AG04450 (cell line): Measurements from ENCODE around the gene SAGE1. TPM values are rescaled to one million over a fixed set of nuclear protein-coding genes. Genes with fewer than 3 reads are reported as not detected.
"Not testable (repeated sequence)": the region's sequence is repeated elsewhere in the genome, so short reads cannot be mapped to it uniquely, and the experiment has no call there.

ENCODE experiments used
- CTCF ChIA-PET: fragments of 300-600, 350-600 bp; formaldehyde crosslinking; extraction: SDS; loops from one replicate; lab custom pipeline; 2022; ENCODE audit warnings: antibody characterized with exemption, inconsistent platforms; lab: Charles Lee
- POLR2A ChIA-PET: fragments of 350-600 bp; formaldehyde crosslinking; extraction: SDS; loops from one replicate; lab custom pipeline; 2021; ENCODE audit warnings: antibody characterized with exemption, inconsistent platforms; lab: Yijun Ruan, JAX
- DNase-seq: peaks from one replicate; pipeline ENCODE4 v3.0.0-alpha.2; 2011; ENCODE audit warnings: low read depth, low spot score
- H3K27ac ChIP-seq: one replicate; pipeline ENCODE4 v1.5.1; 2012; ENCODE audit warnings: low read depth, low read length, control low read depth
- H3K27me3 ChIP-seq: one replicate; pipeline ENCODE4 v1.6.0; 2012; ENCODE audit warnings: low read length; ENCODE audit not compliant: control insufficient read depth, insufficient read depth
- H3K4me3 ChIP-seq: 2 replicates; pipeline ENCODE4 v1.5.1; 2011; ENCODE audit warnings: mild to moderate bottlenecking, low read depth, low read length, control low read depth
- H3K9me3 ChIP-seq: 2 replicates; pipeline ENCODE4 v1.5.1; 2012; ENCODE audit warnings: low read length; ENCODE audit not compliant: control insufficient read depth, insufficient read depth
- polyA plus RNA-seq: library from polyadenylated mRNA; depleted of rRNA; stranded (reverse); fragments of >200 nt; gene quantifications from 2 replicates; pipeline ENCODE4 v1.2.3, GENCODE V29; 2011
- TF ChIP-seq, protein P1 (sequence below): IDR thresholded peaks from 2 replicates; pipeline ENCODE4 v1.5.1; 2011; ENCODE audit warnings: low read depth, low read length, control low read depth, inconsistent platforms

Gene SAGE1
- polyA plus RNA-seq, 1 experiment: not detected

GRCh38 chrX:135892781-135893180 is 735 bp upstream of the SAGE1 start:
- Histone ChIP-seq H3K27ac (no peak overlapping the region), H3K4me3 (no peak overlapping the region), H3K27me3 (no peaks in the 10 kb centered on the region), H3K9me3 (peaks cover 3% of the 10 kb centered on the region; the same call in 1 of the 2 replicates)
- ChIA-PET POLR2A (no interaction called here), CTCF (no interaction called here)
- TF ChIP-seq, protein P1, sequence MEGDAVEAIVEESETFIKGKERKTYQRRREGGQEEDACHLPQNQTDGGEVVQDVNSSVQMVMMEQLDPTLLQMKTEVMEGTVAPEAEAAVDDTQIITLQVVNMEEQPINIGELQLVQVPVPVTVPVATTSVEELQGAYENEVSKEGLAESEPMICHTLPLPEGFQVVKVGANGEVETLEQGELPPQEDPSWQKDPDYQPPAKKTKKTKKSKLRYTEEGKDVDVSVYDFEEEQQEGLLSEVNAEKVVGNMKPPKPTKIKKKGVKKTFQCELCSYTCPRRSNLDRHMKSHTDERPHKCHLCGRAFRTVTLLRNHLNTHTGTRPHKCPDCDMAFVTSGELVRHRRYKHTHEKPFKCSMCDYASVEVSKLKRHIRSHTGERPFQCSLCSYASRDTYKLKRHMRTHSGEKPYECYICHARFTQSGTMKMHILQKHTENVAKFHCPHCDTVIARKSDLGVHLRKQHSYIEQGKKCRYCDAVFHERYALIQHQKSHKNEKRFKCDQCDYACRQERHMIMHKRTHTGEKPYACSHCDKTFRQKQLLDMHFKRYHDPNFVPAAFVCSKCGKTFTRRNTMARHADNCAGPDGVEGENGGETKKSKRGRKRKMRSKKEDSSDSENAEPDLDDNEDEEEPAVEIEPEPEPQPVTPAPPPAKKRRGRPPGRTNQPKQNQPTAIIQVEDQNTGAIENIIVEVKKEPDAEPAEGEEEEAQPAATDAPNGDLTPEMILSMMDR: no peak
- DNase-seq: no peak

DNA sequence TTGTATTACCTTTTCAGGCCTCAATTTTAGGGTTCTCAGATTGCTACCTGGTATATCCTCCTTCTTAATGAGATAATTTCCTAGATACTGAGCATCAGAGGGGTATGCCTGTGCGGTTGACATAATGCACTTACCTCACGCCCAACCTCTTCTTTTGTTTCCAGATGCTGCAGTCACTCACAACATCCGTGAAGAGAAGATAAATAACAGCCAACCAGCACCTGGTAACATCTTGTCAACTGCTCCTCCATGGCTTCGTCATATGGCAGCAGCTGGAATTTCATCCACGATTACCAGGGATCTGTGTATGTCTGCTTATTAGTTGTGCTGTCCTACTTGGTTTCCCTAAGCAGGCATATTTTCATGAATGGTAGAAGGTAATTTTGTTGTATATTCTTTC is 16.7 kb downstream of the SAGE1 start:
- TF ChIP-seq, protein P1: no peak
- POLR2A ChIA-PET: no interaction called here
- no peaks in the 10 kb centered on the region for H3K27me3 ChIP-seq
- H3K27ac ChIP-seq: no peak overlapping the region
- no peaks in the 10 kb centered on the region for H3K9me3 ChIP-seq
- no peak overlapping the region for H3K4me3 ChIP-seq
- DNase-seq: no peak
- CTCF ChIA-PET: no interaction called here

GRCh38 chrX:135914404-135914803 is 20.9 kb downstream of the SAGE1 start:
- ChIA-PET POLR2A (no interaction called here), CTCF (no interaction called here)
- no peaks in the 10 kb centered on the region for H3K27me3 ChIP-seq
- no peak overlapping the region for H3K4me3 ChIP-seq
- no peaks in the 10 kb centered on the region for H3K9me3 ChIP-seq
- TF ChIP-seq, protein P1: no peak
- no peak for DNase-seq
- H3K27ac ChIP-seq: no peak overlapping the region

DNA sequence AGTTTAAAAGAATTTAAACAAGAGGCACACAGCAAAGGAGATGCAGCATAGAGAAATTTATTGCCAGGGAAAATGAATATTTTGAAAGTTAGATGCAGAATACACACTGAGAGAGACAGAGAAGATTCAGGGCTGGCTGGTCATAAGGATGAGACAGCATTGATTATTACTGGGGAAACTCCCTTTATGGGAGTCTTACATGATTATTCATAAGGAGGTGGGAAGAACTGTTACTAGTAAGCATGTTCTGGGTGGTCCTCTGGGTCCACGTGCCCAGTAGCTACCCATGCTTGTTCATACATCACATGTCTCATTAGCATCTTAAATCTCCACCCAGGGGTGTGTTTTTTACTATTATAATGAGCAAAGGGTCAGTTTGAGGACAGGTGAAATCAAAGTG is 27.0 kb downstream of the SAGE1 start:
- H3K27ac ChIP-seq, POLR2A ChIA-PET, H3K4me3 ChIP-seq, CTCF ChIA-PET, H3K9me3 ChIP-seq, DNase-seq, H3K27me3 ChIP-seq: not testable (repeated sequence)

DNA sequence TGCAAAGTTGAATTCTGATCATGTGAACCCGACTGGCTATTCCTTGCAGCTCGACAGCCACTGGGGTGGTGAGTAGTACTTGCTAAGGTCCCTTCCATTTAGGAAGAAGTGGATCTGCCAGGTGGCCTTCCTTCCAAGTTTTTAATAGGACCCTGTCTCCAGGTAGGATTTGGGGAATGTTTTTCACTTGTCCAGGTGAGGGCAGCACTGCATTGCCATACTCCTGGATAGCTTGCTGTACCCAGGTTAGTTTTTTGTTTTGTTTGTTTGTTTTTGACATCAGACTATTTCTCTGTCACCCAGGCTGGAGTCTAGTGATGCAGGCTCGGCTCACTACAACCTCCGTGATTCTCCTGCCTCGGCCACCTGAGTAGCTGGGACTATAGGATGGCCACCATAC is 29.8 kb downstream of the SAGE1 start:
- no peak overlapping the region for H3K27ac ChIP-seq
- ChIA-PET POLR2A (no interaction called here), CTCF (no interaction called here)
- H3K9me3 ChIP-seq: no peaks in the 10 kb centered on the region
- H3K27me3 ChIP-seq: no peaks in the 10 kb centered on the region
- no peak for DNase-seq
- TF ChIP-seq, protein P1: 0 out of 2 replicates have a peak, but pooled peaks have one; percentile 15
- H3K4me3 ChIP-seq: no peak overlapping the region

DNA sequence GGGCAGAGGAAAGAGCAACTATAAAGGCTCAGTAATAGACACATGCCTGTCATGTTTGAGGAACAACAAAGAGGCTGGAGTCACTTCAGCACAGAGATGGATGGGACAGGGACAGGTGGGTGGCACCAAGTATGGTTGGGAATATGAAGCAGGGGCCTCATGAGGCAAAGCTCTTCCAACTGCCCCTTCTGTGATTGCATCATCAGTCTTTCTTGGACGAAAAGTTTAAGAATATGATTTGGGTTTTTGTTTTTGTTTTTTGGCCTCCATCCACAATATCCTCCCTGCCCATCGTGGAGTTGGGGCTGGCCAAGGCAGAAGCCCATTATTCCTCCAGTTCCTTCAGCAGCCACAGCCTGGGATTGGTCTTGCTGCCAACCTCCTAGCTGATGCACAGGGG is 34.4 kb downstream of the SAGE1 start:
- TF ChIP-seq, protein P1: no peak
- no peaks in the 10 kb centered on the region for H3K9me3 ChIP-seq
- no peaks in the 10 kb centered on the region for H3K27me3 ChIP-seq
- no peak overlapping the region for H3K27ac ChIP-seq
- ChIA-PET POLR2A (no interaction called here), CTCF (no interaction called here)
- no peak overlapping the region for H3K4me3 ChIP-seq
- DNase-seq: no peak
